HepG2 (cell line): ENCODE results near the gene ADSS1. TPM values are rescaled to one million over a fixed set of nuclear protein-coding genes. Genes with fewer than 3 reads are reported as not detected.

ENCODE experiments used
- AKAP8 ChIP-seq: sonication (generic); formaldehyde crosslinking; IDR thresholded peaks from 2 replicates; pipeline ENCODE4 v1.5.1; 2020; ENCODE audit warnings: mild to moderate bottlenecking, missing genetic modification reagents
- ARID4A ChIP-seq: sonication (generic); formaldehyde crosslinking; IDR thresholded peaks from 2 replicates; pipeline ENCODE4 v1.5.0; 2020; ENCODE audit warnings: mild to moderate bottlenecking, missing genetic modification reagents, borderline replicate concordance
- BORCS8-MEF2B ChIP-seq: sonication (generic); formaldehyde crosslinking; IDR thresholded peaks from 2 replicates; pipeline ENCODE4 v1.8.0; 2022; ENCODE audit warnings: mild to moderate bottlenecking, missing genetic modification reagents
- CBX1 ChIP-seq: IDR thresholded peaks from one replicate; pipeline ENCODE4 v1.6.1; 2016; ENCODE audit warnings: antibody characterized with exemption, low read depth
- DRAP1 ChIP-seq: IDR thresholded peaks from 2 replicates; pipeline ENCODE4 v1.6.1; 2016; ENCODE audit warnings: missing genetic modification reagents, missing compliant biosample characterization
- HDAC1 ChIP-seq: sonication (generic); formaldehyde crosslinking; IDR thresholded peaks from 2 replicates; pipeline ENCODE4 v1.5.1; 2020; ENCODE audit warnings: mild to moderate bottlenecking, missing genetic modification reagents
- MAFF ChIP-seq: IDR thresholded peaks from 2 replicates; pipeline ENCODE4 v1.6.1; 2011; ENCODE audit warnings: low read depth, low read length, improper control_type of control experiment
- MED1 ChIP-seq: sonication (generic); formaldehyde crosslinking; IDR thresholded peaks from 2 replicates; pipeline ENCODE4 v1.4.0; 2020; ENCODE audit warnings: missing genetic modification reagents
- MXI1 ChIP-seq: IDR thresholded peaks from 3 replicates; pipeline ENCODE4 v1.6.1; 2012; ENCODE audit warnings: low read depth, low read length, inconsistent platforms, borderline replicate concordance
- NFE2L1 ChIP-seq: sonication (generic); formaldehyde crosslinking; IDR thresholded peaks from 2 replicates; pipeline ENCODE4 v1.4.0; 2020; ENCODE audit warnings: missing genetic modification reagents, mild to moderate bottlenecking, borderline replicate concordance
- NR2F6 ChIP-seq, 2 experiments: IDR thresholded peaks; 2 replicates each; pipeline ENCODE4 v1.6.1; 2016; ENCODE audit warnings: antibody characterized with exemption in 1 of 2, mild to moderate bottlenecking in 1 of 2
- RFXANK ChIP-seq: IDR thresholded peaks from 2 replicates; pipeline ENCODE4 v1.6.1; 2016
- RXRA ChIP-seq: sonication (generic); formaldehyde crosslinking; IDR thresholded peaks from 2 replicates; pipeline ENCODE4 v1.5.1; 2020; ENCODE audit warnings: missing genetic modification reagents
- SKI ChIP-seq: fragments of 450-650 bp; IDR thresholded peaks from one replicate; pipeline ENCODE4 v1.6.1; 2018; ENCODE audit warnings: mild to moderate bottlenecking; ENCODE audit not compliant: partially characterized antibody
- SRY ChIP-seq: sonication (generic); formaldehyde crosslinking; IDR thresholded peaks from 2 replicates; pipeline ENCODE4 v1.8.0; 2022; ENCODE audit warnings: mild to moderate bottlenecking, missing genetic modification reagents
- YEATS2 ChIP-seq: sonication (generic); formaldehyde crosslinking; IDR thresholded peaks from 2 replicates; pipeline ENCODE4 v1.4.0; 2020; ENCODE audit warnings: missing genetic modification reagents, borderline replicate concordance
- ZC3H13 ChIP-seq: sonication (generic); formaldehyde crosslinking; IDR thresholded peaks from 2 replicates; pipeline ENCODE4 v1.8.1; 2023; ENCODE audit warnings: mild to moderate bottlenecking, missing genetic modification reagents, moderate library complexity
- ZFP91 ChIP-seq: sonication (generic); formaldehyde crosslinking; IDR thresholded peaks from 2 replicates; pipeline ENCODE4 v1.9.0; 2022; ENCODE audit warnings: missing genetic modification reagents, mild to moderate bottlenecking, borderline replicate concordance
- ZNF326 ChIP-seq: sonication (generic); formaldehyde crosslinking; IDR thresholded peaks from 2 replicates; pipeline ENCODE4 v1.4.0; 2020; ENCODE audit warnings: missing genetic modification reagents, borderline replicate concordance
- ZNF567 ChIP-seq: sonication (generic); formaldehyde crosslinking; IDR thresholded peaks from 2 replicates; pipeline ENCODE4 v1.8.1; 2023; ENCODE audit warnings: mild to moderate bottlenecking, missing genetic modification reagents, borderline replicate concordance
- polyA plus RNA-seq, 8 experiments: library from polyadenylated mRNA; depleted of rRNA in 3 of 8; stranded (reverse) in 7 of 8; unstranded in 1 of 8; fragments of >200 nt; fragmentation: Illumina TruSeq in 4 of 8; extraction: Trizol in 4 of 8; gene quantifications; 2 replicates each; pipeline versions ENCODE4 v1.2.1 to v1.2.3, GENCODE V29; 2011 to 2016; ENCODE audit warnings: low read depth in 4 of 8, missing spikeins in 1 of 8, mixed read lengths in 1 of 8; ENCODE audit not compliant: insufficient read depth in 1 of 8
- total RNA-seq, 5 experiments: library from RNA; depleted of rRNA; stranded (reverse); fragments of >200 nt; fragmentation: Illumina TruSeq; extraction: Trizol; gene quantifications; 2 replicates each; pipeline ENCODE4 v1.2.3, GENCODE V29; 2016; ENCODE audit warnings: low read depth in 1 of 5

Gene ADSS1
- total and polyA plus RNA-seq, 2 of the 13 experiments (the other 11 are each of a cell fraction or from before 2014, with no cell fraction given): 1.0 to 36.7 TPM

- TF ChIP-seq MAFF (peak; percentile 7; the same call in 1 of the 2 replicates), RXRA (CRISPR knock-in tag) (peak; percentile 67; the same call in 1 of the 2 replicates), MED1 (CRISPR knock-in tag) (peak; percentile 76), ZFP91 (CRISPR knock-in tag) (peak; percentile 67; the same call in 1 of the 2 replicates), BORCS8-MEF2B (CRISPR knock-in tag) (no peak), ZNF326 (CRISPR knock-in tag) (peak; percentile 80), NFE2L1 (CRISPR knock-in tag) (no peak), NR2F6 (IDR thresholded peaks at IDR 0.05) (peak; percentile 47; the same call in 1 of the 2 replicates), NR2F6 (CRISPR knock-in tag; IDR thresholded peaks at IDR 0.05) (peak; percentile 65), RFXANK (CRISPR knock-in tag) (no peak), DRAP1 (peak; percentile 70; the same call in 1 of the 2 replicates), ZNF567 (0 out of 2 replicates have a peak, but pooled peaks have one; percentile 19), ARID4A (CRISPR knock-in tag) (peak; percentile 54; the same call in 1 of the 2 replicates), MXI1 (peak; percentile 52; the same call in 1 of the 3 replicates), CBX1 (peak; percentile 41), ZC3H13 (peak; percentile 96), AKAP8 (CRISPR knock-in tag) (peak; percentile 96), HDAC1 (CRISPR knock-in tag) (peak; percentile 84), SRY (CRISPR knock-in tag) (no peak), YEATS2 (peak; percentile 40; the same call in 1 of the 2 replicates), SKI (peak; percentile 36)
Measured at GRCh38 chr14:104749111-104749649, 25.2 kb downstream of the ADSS1 start (continued).
